IPS-18a (cell line): ENCODE data around the gene TP53I11.

Experiments used
- H3K27ac ChIP-seq: one replicate; pipeline ENCODE4 v1.5.1; 2013; ENCODE audit warnings: low read length
- H3K27me3 ChIP-seq: one replicate; pipeline ENCODE4 v1.6.1; 2013; ENCODE audit warnings: mild to moderate bottlenecking, low read length; ENCODE audit not compliant: control insufficient read depth, insufficient read depth
- H3K36me3 ChIP-seq: one replicate; pipeline ENCODE4 v1.6.1; 2013; ENCODE audit warnings: low read depth, low read length; ENCODE audit not compliant: control insufficient read depth
- H3K4me1 ChIP-seq: one replicate; pipeline ENCODE4 v1.6.1; 2013; ENCODE audit warnings: low read depth, low read length; ENCODE audit not compliant: control insufficient read depth
- H3K4me3 ChIP-seq: one replicate; pipeline ENCODE4 v1.5.1; 2013; ENCODE audit warnings: low read length
- H3K9ac ChIP-seq: one replicate; pipeline ENCODE4 v1.6.1; 2013; ENCODE audit warnings: mild to moderate bottlenecking, low read length, moderate library complexity
- H3K9me3 ChIP-seq: one replicate; pipeline ENCODE4 v1.6.1; 2013; ENCODE audit warnings: low read depth, low read length; ENCODE audit not compliant: control insufficient read depth

The TP53I11 gene

GRCh38 chr11:44950625-44951476 lies at the start of gene TP53I11:
Gene TP53I11, minus strand, starts transcription at chr11:44950883. Its CDS starts 12,548 bp downstream, at chr11:44938335.
- Histone ChIP-seq H3K27ac (no peak within 1 kb of the TSS), H3K4me1 (peaks cover 31% of the 10 kb centered on the region), H3K9me3 (no peaks in the 10 kb centered on the region), H3K36me3 (no peaks in the 10 kb centered on the region), H3K9ac (peak within 1 kb of the TSS; percentile 69), H3K27me3 (peaks cover 7% of the 10 kb centered on the region), H3K4me3 (peak within 1 kb of the TSS; percentile 76)

GRCh38 chr11:44999068-44999467 lies 48.4 kb upstream of the TP53I11 start:
- H3K4me1 ChIP-seq, result no peaks in the 10 kb centered on the region
- no peak overlapping the region for H3K27ac ChIP-seq
- H3K36me3 ChIP-seq, result no peaks in the 10 kb centered on the region
- no peaks in the 10 kb centered on the region for H3K9me3 ChIP-seq
- no peak overlapping the region for H3K4me3 ChIP-seq
- no peaks in the 10 kb centered on the region for H3K27me3 ChIP-seq
- no peak overlapping the region for H3K9ac ChIP-seq

- no peak overlapping the region for H3K27ac ChIP-seq
- no peaks in the 10 kb centered on the region for H3K36me3 ChIP-seq
- H3K4me3 ChIP-seq, result no peak overlapping the region
- no peaks in the 10 kb centered on the region for H3K9me3 ChIP-seq
- H3K9ac ChIP-seq, result no peak overlapping the region
- no peaks in the 10 kb centered on the region for H3K27me3 ChIP-seq
- peaks cover 2% of the 10 kb centered on the region for H3K4me1 ChIP-seq
These were observed 47.4 kb upstream of the TP53I11 start for GRCh38 chr11:44998051-44998450.

- Histone ChIP-seq H3K36me3 (no peaks in the 10 kb centered on the region), H3K4me1 (peaks cover 6% of the 10 kb centered on the region), H3K27me3 (no peaks in the 10 kb centered on the region), H3K9ac (no peak overlapping the region), H3K4me3 (no peak overlapping the region), H3K27ac (no peak overlapping the region), H3K9me3 (no peaks in the 10 kb centered on the region)
These were observed 46.9 kb upstream of the TP53I11 start for GRCh38 chr11:44997566-44997965.

GRCh38 chr11:44994753-44995152 lies 44.1 kb upstream of the TP53I11 start:
- H3K27ac ChIP-seq, result no peak overlapping the region
- no peaks in the 10 kb centered on the region for H3K27me3 ChIP-seq
- H3K4me1 ChIP-seq, result peaks cover 7% of the 10 kb centered on the region
- H3K4me3 ChIP-seq, result no peak overlapping the region
- H3K36me3 ChIP-seq, result no peaks in the 10 kb centered on the region
- H3K9me3 ChIP-seq, result no peaks in the 10 kb centered on the region
- H3K9ac ChIP-seq, result no peak overlapping the region

GRCh38 chr11:44993971-44994704 lies 43.5 kb upstream of the TP53I11 start:
- Histone ChIP-seq H3K4me3 (no peak overlapping the region), H3K9ac (no peak overlapping the region), H3K9me3 (no peaks in the 10 kb centered on the region), H3K27ac (no peak overlapping the region), H3K4me1 (peaks cover 7% of the 10 kb centered on the region), H3K36me3 (no peaks in the 10 kb centered on the region), H3K27me3 (no peaks in the 10 kb centered on the region)

GRCh38 chr11:44992774-44993173 lies 42.1 kb upstream of the TP53I11 start:
- H3K27ac ChIP-seq, result no peak overlapping the region
- no peaks in the 10 kb centered on the region for H3K9me3 ChIP-seq
- H3K27me3 ChIP-seq, result no peaks in the 10 kb centered on the region
- H3K4me3 ChIP-seq, result no peak overlapping the region
- H3K36me3 ChIP-seq, result no peaks in the 10 kb centered on the region
- H3K4me1 ChIP-seq, result peaks cover 7% of the 10 kb centered on the region
- no peak overlapping the region for H3K9ac ChIP-seq

- Histone ChIP-seq H3K4me1 (peaks cover 7% of the 10 kb centered on the region), H3K27me3 (no peaks in the 10 kb centered on the region), H3K36me3 (no peaks in the 10 kb centered on the region), H3K4me3 (no peak overlapping the region), H3K27ac (no peak overlapping the region), H3K9me3 (no peaks in the 10 kb centered on the region), H3K9ac (no peak overlapping the region)
These were observed 41.5 kb upstream of the TP53I11 start for GRCh38 chr11:44992181-44992582.

- H3K36me3 ChIP-seq, result no peaks in the 10 kb centered on the region
- H3K27ac ChIP-seq, result no peak overlapping the region
These were observed 40.0 kb upstream of the TP53I11 start for GRCh38 chr11:44990665-44991064.

GRCh38 chr11:44989831-44990566 lies 39.3 kb upstream of the TP53I11 start:
- H3K27ac ChIP-seq, result no peak overlapping the region
- no peaks in the 10 kb centered on the region for H3K36me3 ChIP-seq
- no peak overlapping the region for H3K9ac ChIP-seq
- H3K4me1 ChIP-seq, result peaks cover 7% of the 10 kb centered on the region
- H3K4me3 ChIP-seq, result no peak overlapping the region
- no peaks in the 10 kb centered on the region for H3K27me3 ChIP-seq
- no peaks in the 10 kb centered on the region for H3K9me3 ChIP-seq

More at GRCh38 chr11:44990665-44991064, 40.0 kb upstream of the TP53I11 start:
- H3K27me3 ChIP-seq, result no peaks in the 10 kb centered on the region
- no peak overlapping the region for H3K4me3 ChIP-seq
- H3K9me3 ChIP-seq, result no peaks in the 10 kb centered on the region
- H3K4me1 ChIP-seq, result peaks cover 7% of the 10 kb centered on the region
- H3K9ac ChIP-seq, result no peak overlapping the region

GRCh38 chr11:44988981-44989635 lies 38.4 kb upstream of the TP53I11 start:
- H3K27ac ChIP-seq, result no peak overlapping the region
- H3K36me3 ChIP-seq, result no peaks in the 10 kb centered on the region
- H3K9me3 ChIP-seq, result no peaks in the 10 kb centered on the region
- no peak overlapping the region for H3K4me3 ChIP-seq
- no peak overlapping the region for H3K9ac ChIP-seq
- no peaks in the 10 kb centered on the region for H3K27me3 ChIP-seq
- H3K4me1 ChIP-seq, result peaks cover 7% of the 10 kb centered on the region
